SK-N-SH (cell line): ENCODE measurements around the gene TMEM94.

Source experiments
- CTCF ChIP-seq: fragments of 200-600 bp; sonication (generic); IDR thresholded peaks from 2 replicates; pipeline ENCODE4 v1.6.1; 2017; ENCODE audit warnings: antibody characterized with exemption, mild to moderate bottlenecking, moderate library complexity
- NRF1 ChIP-seq: IDR thresholded peaks from 2 replicates; pipeline ENCODE4 v1.6.1; 2012; ENCODE audit warnings: low read depth, mild to moderate bottlenecking, low read length
- TCF12 ChIP-seq: IDR thresholded peaks from 2 replicates; pipeline ENCODE4 v1.4.0; 2012
- USF2 ChIP-seq: fragments of 150-350 bp; IDR thresholded peaks from 2 replicates; pipeline ENCODE4 v1.6.1; 2017; ENCODE audit warnings: antibody characterized with exemption, low read length, low read depth, borderline replicate concordance

- TF ChIP-seq CTCF = no peak
- TF ChIP-seq NRF1 = no peak
- TF ChIP-seq USF2 = no peak
- TF ChIP-seq TCF12 = no peak
Observed at GRCh38 chr17:75485688-75486087, 29.3 kb downstream of the TMEM94 start.
